Measurements from ENCODE around the gene PLPP7. TPM values are rescaled to one million over a fixed set of nuclear protein-coding genes. Genes with fewer than 3 reads are reported as not detected.
A peak's percentile ranks its signal among the peaks of the same experiment; 100 is the strongest.
"Not testable (repeated sequence)": the region's sequence is repeated elsewhere in the genome, so short reads cannot be mapped to it uniquely, and the experiment has no call there.

The PLPP7 gene
- 4.1 TPM for total RNA-seq
- 11.0 TPM for polyA plus RNA-seq

DNA sequence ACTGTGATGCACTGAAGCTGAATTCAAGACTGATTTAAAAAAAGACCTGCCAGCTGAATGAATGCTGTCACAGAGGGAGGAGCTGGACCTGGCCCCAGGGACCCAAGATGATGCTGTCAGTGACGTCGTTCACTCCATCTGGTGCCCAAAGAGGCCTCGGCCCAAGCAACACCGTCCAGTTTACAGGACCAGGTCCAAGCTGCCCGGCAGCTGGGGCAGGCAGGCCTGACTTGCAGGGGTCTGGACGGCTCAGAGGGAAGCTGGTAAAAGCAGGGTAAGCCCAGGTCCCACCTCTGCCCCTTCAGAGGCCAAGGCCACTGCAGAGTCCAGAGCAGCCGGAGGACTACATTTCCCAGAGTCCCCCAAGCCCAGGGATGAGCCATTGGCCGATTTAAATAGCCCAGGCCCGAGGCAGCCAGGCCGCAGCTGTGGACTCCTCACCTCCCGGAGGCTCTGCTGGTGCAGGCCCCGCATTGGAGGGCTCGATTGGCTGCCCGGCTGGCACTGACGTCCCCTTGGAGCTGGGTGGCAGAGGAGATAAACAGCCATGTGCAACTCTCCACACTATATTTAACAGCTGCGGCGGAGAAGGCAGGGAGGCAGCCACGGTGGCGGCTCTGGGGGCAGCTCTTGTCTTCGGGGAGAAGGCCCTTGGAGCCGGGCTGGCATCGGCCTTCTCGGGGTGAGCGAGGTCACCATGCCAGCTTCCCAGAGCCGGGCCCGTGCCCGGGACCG lies at the start of gene PLPP7:
Gene PLPP7 (plus strand): TSS at position 423 of the 735 bp plus-strand sequence. CDS start 275 bp downstream, at position 698.
- DNase-seq (ENCODE audit: extremely low spot score) = no peak
- H3K27ac ChIP-seq (ENCODE audit: low read depth) = no peak within 1 kb of the TSS
- peak within 1 kb of the TSS; percentile 46 for H3K4me3 ChIP-seq (ENCODE audit: low read depth, low read length)
- no peaks in the 10 kb centered on the region for H3K4me1 ChIP-seq (ENCODE audit: insufficient read depth)
- H3K36me3 ChIP-seq (ENCODE audit: insufficient read depth) = no peaks in the 10 kb centered on the region
- 39% methylated on average over 28 of the region's 28 CpGs for WGBS

DNA sequence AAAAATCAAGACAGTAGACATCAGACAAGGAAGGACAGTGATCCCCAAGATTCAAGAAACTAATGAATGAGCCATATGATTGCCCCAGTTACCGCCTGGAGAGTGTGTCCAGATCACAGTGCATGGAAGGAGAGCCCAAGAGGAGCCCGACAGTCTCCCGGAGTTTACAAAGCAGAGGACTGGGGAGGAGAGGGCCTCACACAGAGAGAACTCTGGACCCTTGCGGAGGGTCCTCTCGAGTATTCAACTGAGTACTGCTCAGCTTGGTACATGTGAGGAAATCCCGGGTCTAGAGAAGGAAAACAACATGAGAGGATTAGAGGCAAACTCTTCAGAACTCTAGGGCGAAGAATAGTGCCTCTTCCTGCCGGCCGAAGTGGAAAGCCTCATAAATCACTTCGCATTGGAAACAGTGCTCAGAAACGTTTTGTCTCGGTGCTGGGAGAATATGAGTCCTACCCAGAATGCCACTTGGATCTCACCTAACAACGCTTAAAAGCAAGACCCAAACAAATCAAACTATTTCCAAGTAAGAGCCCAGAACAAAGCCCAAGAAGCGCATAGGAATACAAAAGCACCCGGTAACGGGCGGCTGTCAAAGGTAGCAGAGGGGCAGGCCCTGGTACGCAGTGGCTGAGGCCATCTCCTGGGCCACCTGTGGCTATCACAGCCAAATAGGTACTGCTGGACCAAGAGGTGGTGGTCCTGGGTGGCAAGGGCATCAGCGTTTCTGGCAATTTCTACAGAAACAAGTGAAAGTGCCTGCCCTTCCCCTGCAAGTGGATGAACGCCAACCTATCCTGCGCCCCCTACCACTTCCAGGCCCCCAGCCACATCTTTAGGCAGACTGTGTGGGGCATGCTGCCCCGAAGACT lies 49.2 kb upstream of the PLPP7 start:
- DNase-seq (ENCODE audit: extremely low spot score) = no peak
- Histone ChIP-seq H3K27ac (ENCODE audit: low read depth) (no peak overlapping the region), H3K36me3 (ENCODE audit: insufficient read depth) (no peaks in the 10 kb centered on the region), H3K4me1 (ENCODE audit: insufficient read depth) (no peaks in the 10 kb centered on the region), H3K4me3 (ENCODE audit: low read depth, low read length) (no peak overlapping the region)
- WGBS = 66% methylated on average over 22 of the region's 22 CpGs

DNA sequence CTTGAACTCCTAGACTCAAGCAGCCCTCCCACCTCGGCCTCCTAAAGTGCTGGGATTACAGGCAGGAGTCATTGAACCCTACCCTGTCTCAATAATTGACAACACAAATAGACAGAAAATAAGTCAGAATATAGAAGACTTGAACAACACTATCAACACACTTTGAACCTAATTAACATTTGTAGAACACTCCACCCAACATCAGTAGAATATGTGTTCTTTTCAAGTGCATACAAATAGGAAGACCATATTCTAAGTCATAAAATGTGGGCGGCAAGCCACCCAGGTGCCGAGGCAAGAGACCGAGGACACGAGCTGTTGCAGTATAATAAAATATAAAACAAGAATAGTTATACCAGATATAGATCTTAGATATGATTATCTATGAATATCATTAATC lies 45.2 kb upstream of the PLPP7 start:
- WGBS = 92% methylated on average over 5 of the region's 5 CpGs
- not testable (repeated sequence) for H3K4me3 ChIP-seq (ENCODE audit: low read depth, low read length); H3K36me3 ChIP-seq (ENCODE audit: insufficient read depth); DNase-seq (ENCODE audit: extremely low spot score); H3K27ac ChIP-seq (ENCODE audit: low read depth); H3K4me1 ChIP-seq (ENCODE audit: insufficient read depth)

DNA sequence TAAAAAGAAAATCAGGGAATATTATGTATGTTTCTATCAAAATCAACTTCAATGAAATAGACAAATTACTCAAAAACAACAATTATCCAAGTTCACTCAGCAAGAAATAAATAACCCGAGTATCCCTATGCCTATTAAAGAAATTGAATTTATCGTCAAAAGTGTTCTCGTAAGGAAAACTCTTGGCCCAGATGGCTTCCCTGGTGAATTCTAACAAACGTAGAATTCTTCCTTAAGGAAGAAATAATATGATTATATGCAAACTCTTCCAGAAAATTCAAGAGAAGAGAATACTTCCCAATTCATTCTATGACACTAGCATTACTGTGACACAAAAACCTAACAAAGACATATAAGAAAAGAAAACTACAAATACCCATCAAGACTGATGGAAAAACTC lies 42.9 kb upstream of the PLPP7 start:
- no peak for DNase-seq (ENCODE audit: extremely low spot score)
- H3K4me3 ChIP-seq (ENCODE audit: low read depth, low read length) = no peak overlapping the region
- 77% methylated on average over 4 of the region's 4 CpGs for WGBS
- no peak overlapping the region for H3K27ac ChIP-seq (ENCODE audit: low read depth)
- H3K4me1 ChIP-seq (ENCODE audit: insufficient read depth) = no peaks in the 10 kb centered on the region
- no peaks in the 10 kb centered on the region for H3K36me3 ChIP-seq (ENCODE audit: insufficient read depth)

DNA sequence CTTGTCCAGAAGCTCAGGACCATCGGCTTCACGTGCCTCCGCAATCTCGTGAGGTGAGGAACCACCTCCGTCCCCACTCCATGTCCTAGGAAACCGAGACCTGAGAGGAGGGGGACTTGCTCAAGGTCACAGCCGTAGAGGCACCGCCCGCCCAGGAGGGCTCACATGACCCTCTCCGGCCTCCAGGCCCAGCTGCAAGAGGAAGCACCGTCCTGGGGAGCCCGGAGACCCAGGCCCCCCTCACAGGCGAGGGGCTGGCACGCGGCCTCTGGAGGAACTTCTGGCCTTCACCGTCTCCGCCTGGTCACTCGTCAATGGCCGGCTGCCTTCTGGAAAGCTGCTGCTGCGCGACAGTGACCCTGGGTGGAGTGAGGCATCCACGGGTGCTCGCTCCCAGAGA lies 37.4 kb upstream of the PLPP7 start:
- WGBS = 91% methylated on average over 23 of the region's 23 CpGs
- no peak for DNase-seq (ENCODE audit: extremely low spot score)
- Histone ChIP-seq H3K4me3 (ENCODE audit: low read depth, low read length) (no peak overlapping the region), H3K36me3 (ENCODE audit: insufficient read depth) (no peaks in the 10 kb centered on the region), H3K4me1 (ENCODE audit: insufficient read depth) (no peaks in the 10 kb centered on the region), H3K27ac (ENCODE audit: low read depth) (no peak overlapping the region)

DNA sequence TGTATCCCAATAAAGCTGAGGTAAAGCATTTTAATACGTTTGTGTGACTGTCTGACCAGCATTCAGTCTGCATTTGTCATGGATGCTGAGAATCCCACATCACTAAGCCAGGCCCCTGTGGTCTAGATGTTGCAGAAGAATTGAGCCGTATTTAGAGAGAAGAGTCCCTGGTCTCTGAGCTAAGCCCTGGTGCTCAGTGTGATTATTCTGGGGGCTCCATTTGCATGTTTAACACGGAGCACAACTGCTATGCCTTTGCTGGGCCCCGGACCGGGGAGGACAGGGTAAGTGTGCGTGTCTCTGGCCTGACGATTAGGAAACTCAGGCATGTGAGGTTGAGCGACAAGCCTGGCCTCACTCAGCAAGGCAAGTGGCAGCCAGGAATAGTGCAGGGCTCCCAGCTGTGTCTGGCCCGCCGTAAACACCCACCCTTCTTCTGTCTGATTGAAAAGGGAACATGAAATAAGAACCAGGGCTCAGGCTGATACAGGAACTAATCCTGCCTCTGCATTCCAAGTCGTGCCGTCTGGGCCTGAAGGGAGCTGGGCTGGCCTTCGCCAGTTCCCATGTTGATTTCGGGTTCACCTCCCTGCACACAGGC lies 35.5 kb upstream of the PLPP7 start:
- Histone ChIP-seq H3K27ac (ENCODE audit: low read depth) (no peak overlapping the region), H3K4me1 (ENCODE audit: insufficient read depth) (no peaks in the 10 kb centered on the region), H3K4me3 (ENCODE audit: low read depth, low read length) (no peak overlapping the region), H3K36me3 (ENCODE audit: insufficient read depth) (no peaks in the 10 kb centered on the region)
- WGBS = 68% methylated on average over 14 of the region's 14 CpGs
- DNase-seq (ENCODE audit: extremely low spot score) = no peak

DNA sequence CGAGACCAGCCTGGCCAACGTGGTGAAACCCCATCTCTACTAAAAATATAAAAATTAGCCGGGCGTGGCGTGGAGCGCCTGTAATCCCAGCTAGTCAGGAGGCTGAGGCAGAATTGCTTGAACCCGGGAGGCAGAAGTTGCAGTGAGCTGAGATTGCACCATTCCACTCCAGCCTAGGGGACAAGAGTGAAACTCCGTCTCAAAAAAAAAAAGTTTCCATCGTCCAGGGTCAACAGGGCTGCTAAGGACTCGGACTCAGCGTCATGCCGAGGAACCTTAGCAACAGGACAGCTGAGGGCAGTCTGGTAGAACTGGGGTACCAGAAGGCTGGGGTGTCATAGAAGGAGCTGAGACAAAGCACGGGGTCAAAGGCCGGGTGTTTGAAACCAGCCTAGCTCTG lies 34.9 kb upstream of the PLPP7 start:
- Histone ChIP-seq H3K4me1 (ENCODE audit: insufficient read depth) (no peaks in the 10 kb centered on the region), H3K4me3 (ENCODE audit: low read depth, low read length) (no peak overlapping the region), H3K27ac (ENCODE audit: low read depth) (no peak overlapping the region), H3K36me3 (ENCODE audit: insufficient read depth) (no peaks in the 10 kb centered on the region)
- 92% methylated on average over 14 of the region's 14 CpGs for WGBS
- no peak for DNase-seq (ENCODE audit: extremely low spot score)

DNA sequence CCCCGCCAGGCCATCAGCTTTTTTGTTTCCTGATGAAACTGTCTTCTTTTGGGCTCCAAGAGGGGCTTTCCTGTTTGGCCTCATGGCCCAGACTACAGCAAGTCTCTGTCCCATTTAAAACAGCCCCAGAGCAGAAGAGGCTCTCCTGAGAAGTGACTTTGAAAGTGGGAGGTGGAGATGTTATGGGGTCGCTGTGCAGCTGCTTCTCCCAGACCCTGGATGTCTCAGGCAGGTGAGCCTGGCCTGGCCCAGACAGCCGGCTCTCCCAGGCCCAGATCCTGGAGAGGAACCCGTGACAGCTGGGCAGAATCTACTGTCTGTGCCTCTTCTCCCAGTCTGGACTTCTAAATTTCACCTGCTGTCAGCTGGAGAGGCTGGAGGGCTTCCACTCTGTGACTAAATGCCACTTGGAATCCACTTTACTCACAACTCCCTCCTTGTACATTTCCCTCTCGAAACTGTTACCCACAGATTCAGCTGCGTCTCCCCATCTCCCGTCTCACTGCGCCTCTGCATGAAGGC lies 33.8 kb upstream of the PLPP7 start:
- peak overlapping the region; percentile 75 for H3K27ac ChIP-seq (ENCODE audit: low read depth)
- whole genome bisulfite sequencing = 69% methylated on average over 8 of the region's 8 CpGs
- DNase-seq (ENCODE audit: extremely low spot score) = no peak
- no peak overlapping the region for H3K4me3 ChIP-seq (ENCODE audit: low read depth, low read length)
- no peaks in the 10 kb centered on the region for H3K36me3 ChIP-seq (ENCODE audit: insufficient read depth)
- no peaks in the 10 kb centered on the region for H3K4me1 ChIP-seq (ENCODE audit: insufficient read depth)

DNA sequence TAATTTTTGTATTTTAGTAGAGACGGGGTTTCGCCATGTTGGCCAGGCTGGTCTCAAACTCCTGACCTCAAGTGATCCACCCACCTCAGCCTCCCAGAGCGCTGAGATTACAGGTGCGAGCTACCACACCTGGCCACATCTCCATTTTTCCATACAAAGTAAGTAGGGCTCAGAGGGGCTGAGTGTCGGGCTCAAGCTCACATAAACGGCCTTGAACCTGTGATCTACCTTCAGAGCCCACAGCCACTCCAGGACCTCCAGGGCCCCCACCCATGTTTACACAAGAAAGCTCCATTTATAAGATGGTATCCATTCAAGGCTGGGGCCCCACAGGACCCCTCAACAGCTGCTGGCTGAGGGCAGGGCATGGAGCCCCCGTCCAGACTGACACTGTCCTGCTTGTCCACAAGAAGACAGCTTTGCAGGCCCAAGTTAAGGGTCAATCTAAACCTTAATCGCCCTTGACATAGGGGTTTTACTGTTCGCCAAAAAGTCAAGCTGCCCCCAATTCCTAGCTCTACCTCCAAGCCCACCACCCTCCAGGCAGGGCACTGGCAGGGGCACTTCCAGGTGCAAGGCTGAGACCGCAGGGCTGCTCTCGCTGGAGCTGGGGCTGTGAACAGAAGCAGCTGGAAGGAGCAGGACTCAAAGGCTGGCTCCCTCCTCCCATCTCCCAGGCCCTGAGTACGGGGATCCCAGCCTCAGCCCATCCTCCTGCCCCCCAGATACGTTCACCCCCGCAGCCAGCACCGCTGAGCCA lies 32.1 kb upstream of the PLPP7 start:
- H3K4me3 ChIP-seq (ENCODE audit: low read depth, low read length) = no peak overlapping the region
- no peak overlapping the region for H3K27ac ChIP-seq (ENCODE audit: low read depth)
- no peak for DNase-seq (ENCODE audit: extremely low spot score)
- 93% methylated on average over 15 of the region's 15 CpGs for WGBS
- H3K4me1 ChIP-seq (ENCODE audit: insufficient read depth) = no peaks in the 10 kb centered on the region
- no peaks in the 10 kb centered on the region for H3K36me3 ChIP-seq (ENCODE audit: insufficient read depth)

DNA sequence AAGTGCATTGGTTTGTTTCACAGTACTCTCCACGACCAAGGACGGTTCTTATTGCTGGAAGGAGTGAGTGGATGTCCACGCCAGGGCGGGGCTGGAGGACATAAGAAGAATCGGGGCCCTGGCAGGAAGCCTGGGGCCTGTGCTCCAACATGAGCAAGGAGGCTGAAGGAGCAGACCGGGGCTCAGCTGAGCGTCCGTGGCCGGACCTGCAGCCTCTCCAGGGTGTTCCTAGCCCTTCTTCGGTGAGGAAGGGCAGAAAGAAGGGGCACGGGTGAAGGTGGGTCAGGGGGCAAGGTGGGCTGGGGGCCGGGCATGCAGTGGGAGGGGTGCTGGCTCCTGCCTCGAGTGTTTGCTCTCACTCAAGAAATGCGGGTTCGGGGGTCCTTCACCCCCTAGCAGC lies 31.3 kb upstream of the PLPP7 start:
- H3K4me1 ChIP-seq (ENCODE audit: insufficient read depth) = no peaks in the 10 kb centered on the region
- H3K36me3 ChIP-seq (ENCODE audit: insufficient read depth) = no peaks in the 10 kb centered on the region
- DNase-seq (ENCODE audit: extremely low spot score) = no peak
- H3K4me3 ChIP-seq (ENCODE audit: low read depth, low read length) = no peak overlapping the region
- WGBS = 67% methylated on average over 15 of the region's 15 CpGs
- no peak overlapping the region for H3K27ac ChIP-seq (ENCODE audit: low read depth)

DNA sequence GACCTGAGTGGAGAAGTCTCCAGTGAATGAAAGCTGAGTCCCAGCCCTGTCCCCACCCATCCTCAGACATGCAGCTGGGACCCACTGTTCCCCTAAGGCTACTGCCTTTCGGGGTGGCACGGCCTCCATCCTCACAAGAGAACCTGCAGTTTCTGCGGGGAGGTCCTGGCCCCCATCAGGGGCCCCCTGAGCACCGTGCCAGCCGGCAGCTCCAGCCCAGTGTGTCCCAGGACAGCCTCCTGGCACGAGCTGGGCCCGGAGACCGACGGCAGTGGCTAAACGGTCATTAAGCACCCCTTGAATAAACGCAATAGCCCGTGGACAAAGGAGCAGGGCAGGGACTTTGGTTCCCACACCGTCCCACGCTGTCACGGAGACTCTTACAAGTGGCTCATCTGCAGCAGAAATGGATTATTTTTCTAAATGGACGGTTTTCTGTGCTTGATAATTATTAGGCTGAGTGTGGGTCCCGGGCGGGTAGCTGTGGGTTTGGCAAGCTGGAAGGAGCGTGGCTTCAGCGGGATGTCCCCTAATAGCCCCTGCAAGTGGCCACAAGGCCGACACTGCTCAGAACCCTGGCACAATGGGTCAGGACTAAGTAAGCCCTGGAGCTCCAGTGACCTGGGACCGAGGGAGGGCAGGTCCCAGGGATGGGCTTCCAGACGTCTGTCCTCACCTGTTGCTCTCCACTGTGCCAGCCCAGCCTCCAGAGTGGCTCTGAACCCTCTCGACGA lies 30.7 kb upstream of the PLPP7 start:
- Histone ChIP-seq H3K27ac (ENCODE audit: low read depth) (no peak overlapping the region), H3K36me3 (ENCODE audit: insufficient read depth) (no peaks in the 10 kb centered on the region), H3K4me3 (ENCODE audit: low read depth, low read length) (no peak overlapping the region), H3K4me1 (ENCODE audit: insufficient read depth) (no peaks in the 10 kb centered on the region)
- DNase-seq (ENCODE audit: extremely low spot score) = no peak
- WGBS = 83% methylated on average over 25 of the region's 25 CpGs

DNA sequence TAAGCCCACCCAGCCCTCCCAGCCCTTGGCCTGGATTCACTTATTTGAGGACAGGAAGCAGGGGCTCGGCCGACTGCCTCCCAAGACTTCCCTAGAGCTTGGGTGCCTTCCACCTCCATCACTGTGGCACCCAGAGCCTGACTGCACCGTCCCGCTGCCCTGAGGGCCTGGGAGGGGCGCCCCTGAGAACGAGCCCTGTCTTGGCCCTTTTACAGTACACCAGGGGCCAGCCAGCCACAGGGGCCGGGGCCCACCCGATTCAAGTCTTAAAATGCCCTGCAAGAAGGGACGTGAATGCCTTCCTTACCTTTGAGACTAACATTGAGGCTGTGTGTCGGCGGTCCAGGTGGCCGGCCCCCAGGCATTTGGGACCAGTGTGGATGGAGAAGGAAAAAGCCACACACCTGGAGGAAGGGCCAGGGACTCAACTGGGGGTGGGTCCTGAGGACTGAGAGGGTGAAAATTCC lies 30.1 kb upstream of the PLPP7 start:
- no peak overlapping the region for H3K4me3 ChIP-seq (ENCODE audit: low read depth, low read length)
- WGBS = 92% methylated on average over 12 of the region's 12 CpGs
- no peaks in the 10 kb centered on the region for H3K36me3 ChIP-seq (ENCODE audit: insufficient read depth)
- no peak overlapping the region for H3K27ac ChIP-seq (ENCODE audit: low read depth)
- no peaks in the 10 kb centered on the region for H3K4me1 ChIP-seq (ENCODE audit: insufficient read depth)
- no peak for DNase-seq (ENCODE audit: extremely low spot score)

Data from urinary bladder (tissue), 4 donors.